ENCODE data around the gene POC1A. TPM values are rescaled to one million over a fixed set of nuclear protein-coding genes. Genes with fewer than 3 reads are reported as not detected.

POC1A gene
- total and polyA plus RNA-seq, 10 of the 15 experiments (the other 5 are each of a cell fraction or from before 2014, with no cell fraction given): 8.5 to 49.8 (median 23.5) TPM

GRCh38 chr3:52092891-52093290, 61.3 kb downstream of the POC1A start (continued):
- TF ChIP-seq ZBTB33 (IDR thresholded peaks at IDR 0.05) (no peak), SMC3 (IDR thresholded peaks at IDR 0.05; ENCODE audit: borderline replicate concordance, low read length) (no peak), EED (IDR thresholded peaks at IDR 0.05; ENCODE audit: low read depth) (no peak), ZNF592 (IDR thresholded peaks at IDR 0.05) (no peak), BACH1 (IDR thresholded peaks at IDR 0.05; ENCODE audit: borderline replicate concordance) (no peak), RUNX3 (IDR thresholded peaks at IDR 0.05; ENCODE audit: low read length) (no peak), ATF2 (IDR thresholded peaks at IDR 0.05; ENCODE audit: low read length) (no peak)

Measured in GM12878 (cell line).